Dermis microvascular lymphatic vessel endothelial cell (primary cell): ENCODE data around the gene FGD3. TPM values are rescaled to one million over a fixed set of nuclear protein-coding genes. Genes with fewer than 3 reads are reported as not detected.
"Not testable (repeated sequence)": the region's sequence is repeated elsewhere in the genome, so short reads cannot be mapped to it uniquely, and the experiment has no call there.

Source experiments
- DNase-seq, 2 donors: peaks; one replicate each; pipeline versions ENCODE4 v3.0.0 to v3.0.0-alpha.2; 2010; ENCODE audit warnings: low read depth in 2 of 2
- total RNA-seq: library from RNA; depleted of rRNA; stranded (reverse); fragments of >200 nt; gene quantifications from 2 replicates; pipeline ENCODE4 v1.2.1, GENCODE V29; 2014

FGD3 gene
- total RNA-seq, 1 donor from 2014 or later, result not detected

- no peak for DNase-seq
Measured at GRCh38 chr9:92974761-92975755, 27.7 kb downstream of the FGD3 start.

- DNase-seq, result no peak
Measured at GRCh38 chr9:92976431-92976830, 29.1 kb downstream of the FGD3 start.

GRCh38 chr9:92977279-92977678, 30.0 kb downstream of the FGD3 start:
- DNase-seq, result no peak

- no peak for DNase-seq
Measured at GRCh38 chr9:92978345-92978875, 31.1 kb downstream of the FGD3 start.

- no peak for DNase-seq
Measured at GRCh38 chr9:92979283-92980056, 32.1 kb downstream of the FGD3 start.

GRCh38 chr9:92980085-92980745, 32.9 kb downstream of the FGD3 start:
- no peak for DNase-seq

GRCh38 chr9:92982130-92982529, 34.8 kb downstream of the FGD3 start:
- no peak for DNase-seq

- no peak for DNase-seq
Measured at GRCh38 chr9:92983984-92984589, 36.8 kb downstream of the FGD3 start.

- no peak for DNase-seq
Measured at GRCh38 chr9:92984976-92985375, 37.7 kb downstream of the FGD3 start.

- no peak for DNase-seq
Measured at GRCh38 chr9:92986176-92987119, 39.1 kb downstream of the FGD3 start.

- DNase-seq, result no peak
Measured at GRCh38 chr9:92988215-92988768, 41.0 kb downstream of the FGD3 start.

- DNase-seq, result no peak
Measured at GRCh38 chr9:92989561-92989960, 42.2 kb downstream of the FGD3 start.

GRCh38 chr9:92990461-92990860, 43.1 kb downstream of the FGD3 start:
- DNase-seq, result no peak

- DNase-seq, result no peak
Measured at GRCh38 chr9:92992549-92992948, 45.2 kb downstream of the FGD3 start.

- not testable (repeated sequence) for DNase-seq
Measured at GRCh38 chr9:92998871-92999270, 51.5 kb downstream of the FGD3 start.

- no peak for DNase-seq
Measured at GRCh38 chr9:93001031-93001430, 53.7 kb downstream of the FGD3 start.

GRCh38 chr9:93002700-93003099, 55.4 kb downstream of the FGD3 start:
- no peak for DNase-seq

- peak; percentile 15 to 59 for DNase-seq
Measured at GRCh38 chr9:93003552-93004407, 56.5 kb downstream of the FGD3 start.

GRCh38 chr9:93004561-93004960, 57.2 kb downstream of the FGD3 start:
- no peak for DNase-seq
